Naive thymus-derived CD4-positive, alpha-beta T cell (primary cell): ENCODE data around the gene COQ4. TPM values are rescaled to one million over a fixed set of nuclear protein-coding genes. Genes with fewer than 3 reads are reported as not detected.

Experiments used
- ATAC-seq: fragments of 150-1000 bp; cut with Tn5 transposase; 2 replicates; pipeline ENCODE4 v1.10.0; 2021; ENCODE audit warnings: mild to moderate bottlenecking, moderate library complexity
- CTCF ChIA-PET: fragments of 350-600 bp; sonication (Branson Sonifier 250); formaldehyde crosslinking; loops from one replicate; lab custom pipeline; 2021; ENCODE audit warnings: antibody characterized with exemption; lab: Charles Lee
- POLR2A ChIA-PET: fragments of 350-600 bp; sonication (Branson Sonifier 250); formaldehyde crosslinking; loops from one replicate; lab custom pipeline; 2021; ENCODE audit warnings: antibody characterized with exemption, inconsistent platforms; lab: Charles Lee
- DNase-seq, 9 donors: peaks; one replicate each; pipeline versions ENCODE4 v3.0.0 to v3.0.0-alpha.2; 2020 to 2022; ENCODE audit warnings: mixed read lengths in 1 of 9
- H3K27ac ChIP-seq: one replicate; pipeline ENCODE4 v1.7.0; 2013; ENCODE audit warnings: mild to moderate bottlenecking, low read depth, low read length, moderate library complexity
- H3K27me3 ChIP-seq, 2 donors: one replicate each; pipeline ENCODE4 v1.7.0; 2013; ENCODE audit warnings: low read length in 2 of 2, mild to moderate bottlenecking in 2 of 2, moderate library complexity in 2 of 2; ENCODE audit not compliant: control insufficient read depth in 2 of 2, insufficient read depth in 2 of 2
- H3K36me3 ChIP-seq, 3 experiments: 1 replicate in 2 of 3; 2 replicates in 1 of 3; pipeline ENCODE4 v1.7.0; 2013; ENCODE audit warnings: low read length in 3 of 3, mild to moderate bottlenecking in 3 of 3, moderate library complexity in 1 of 3; ENCODE audit not compliant: insufficient read depth in 3 of 3, control insufficient read depth in 2 of 3
- H3K4me1 ChIP-seq, 2 donors: one replicate each; pipeline ENCODE4 v1.7.0; 2013; ENCODE audit warnings: low read length in 2 of 2, mild to moderate bottlenecking in 2 of 2, moderate library complexity in 1 of 2; ENCODE audit not compliant: control insufficient read depth in 2 of 2, insufficient read depth in 2 of 2
- H3K4me3 ChIP-seq: 2 replicates; pipeline ENCODE4 v1.7.0; 2013; ENCODE audit warnings: mild to moderate bottlenecking, low read length
- H3K9me3 ChIP-seq, 3 experiments: 1 replicate in 2 of 3; 2 replicates in 1 of 3; pipeline ENCODE4 v1.7.0; 2013; ENCODE audit warnings: low read length in 3 of 3; ENCODE audit not compliant: control insufficient read depth in 2 of 3
- H3K27ac Mint-ChIP-seq, 9 donors: one replicate each; pipeline ENCODE4 v1.8.0; 2020 to 2022; ENCODE audit warnings: mixed read lengths in 9 of 9, mild to moderate bottlenecking in 8 of 9, moderate library complexity in 5 of 9, inconsistent platforms in 2 of 9
- H3K27me3 Mint-ChIP-seq, 5 donors: one replicate each; pipeline ENCODE4 v1.8.0; 2021 to 2022; ENCODE audit warnings: mixed read lengths in 5 of 5, mild to moderate bottlenecking in 1 of 5
- H3K36me3 Mint-ChIP-seq, 5 donors: one replicate each; pipeline ENCODE4 v1.8.0; 2020 to 2022; ENCODE audit warnings: mixed read lengths in 5 of 5, mild to moderate bottlenecking in 3 of 5, inconsistent platforms in 1 of 5
- H3K4me1 Mint-ChIP-seq, 7 donors: one replicate each; pipeline ENCODE4 v1.8.0; 2020 to 2022; ENCODE audit warnings: mixed read lengths in 7 of 7, mild to moderate bottlenecking in 3 of 7, inconsistent platforms in 1 of 7
- H3K4me3 Mint-ChIP-seq, 10 donors: one replicate each; pipeline ENCODE4 v1.8.0; 2020 to 2022; ENCODE audit warnings: mild to moderate bottlenecking in 10 of 10, mixed read lengths in 10 of 10, moderate library complexity in 6 of 10, inconsistent platforms in 2 of 10
- H3K9me3 Mint-ChIP-seq, 11 donors: one replicate each; pipeline ENCODE4 v1.8.0; 2020 to 2022; ENCODE audit warnings: mixed read lengths in 11 of 11, mild to moderate bottlenecking in 4 of 11, inconsistent platforms in 1 of 11, moderate library complexity in 1 of 11
- intact Hi-C, 2 donors: fragments of 100-400 bp; cut with micrococcal nuclease; formaldehyde crosslinking; loops; one replicate each; pipeline ENCODE4 v1.15.1; 2023
- polyA plus RNA-seq, 2 donors: library from polyadenylated mRNA; unstranded; fragments of 300-500 nt; fragmentation: Illumina TruSeq; gene quantifications; one replicate each; pipeline ENCODE4 v1.2.3, GENCODE V29; 2021
- total RNA-seq, 6 experiments: library from RNA in 5 of 6; stranded (reverse) in 5 of 6; gene quantifications; 1 replicate in 5 of 6; 2 replicates in 1 of 6; pipeline ENCODE4 v1.2.3 and lab custom pipeline; 2021 to 2026

Gene COQ4
- total and polyA plus RNA-seq, 7 experiments from 2014 or later, result 29.6 to 47.2 (median 35.9) TPM

- Mint-ChIP-seq H3K4me3 (peak overlapping the region; percentile 86 to 99 (median 96)), H3K27ac (peak overlapping the region; percentile 94 to 99 (median 98)), H3K27me3 (no peaks in the 10 kb centered on the region), H3K36me3 (peaks cover 0 to 11% (median 9%) of the 10 kb centered on the region in 5 donors), H3K9me3 (peaks cover 0 to 2% (median 0%) of the 10 kb centered on the region in 11 donors), H3K4me1 (peaks cover 18 to 41% (median 36%) of the 10 kb centered on the region in 7 donors)
- CTCF ChIA-PET, result interaction anchor here (1.5 to 2.9 kb wide), 2 partner anchors 10 to 31 kb away, joined by 6 to 19 read pairs; no protein-coding TSS in a partner anchor
- Histone ChIP-seq H3K27ac (peak overlapping the region; percentile 94), H3K4me1 (peaks cover 17% of the 10 kb centered on the region in 2 donors), H3K4me3 (peak overlapping the region; percentile 92), H3K36me3 (peaks cover 0 to 28% (median 0%) of the 10 kb centered on the region in 3 experiments), H3K27me3 (no peaks in the 10 kb centered on the region), H3K9me3 (no peaks in the 10 kb centered on the region)
- DNase-seq, result no peak
- POLR2A ChIA-PET, result interaction anchor here (1.4 to 2.7 kb wide), 4 partner anchors 11 to 399 kb away, joined by 3 to 28 read pairs (median 5); partner anchors contain the start of genes GOLGA2, SWI5 and ZER1
- no peak for ATAC-seq
- intact Hi-C loops, result loop anchor here in 1 of 2 donors (5.0 kb wide), 1 partner anchor 130 kb away; the partner anchor contains the start of gene GLE1
Measured at GRCh38 chr9:128372188-128372641, 49.6 kb downstream of the COQ4 start.

- Mint-ChIP-seq H3K4me3 (peak overlapping the region; percentile 86 to 99 (median 96)), H3K4me1 (peaks cover 18 to 41% (median 36%) of the 10 kb centered on the region in 7 donors), H3K27me3 (no peaks in the 10 kb centered on the region), H3K9me3 (peaks cover 0 to 2% (median 0%) of the 10 kb centered on the region in 11 donors), H3K27ac (peak overlapping the region in 7 of 9 donors; percentile 80 to 98 (median 96)), H3K36me3 (peaks cover 0 to 13% (median 9%) of the 10 kb centered on the region in 5 donors)
- intact Hi-C loops, result loop anchor here in 1 of 2 donors (5.0 kb wide), 1 partner anchor 130 kb away; the partner anchor contains the start of gene GLE1
- Histone ChIP-seq H3K4me1 (peaks cover 17% of the 10 kb centered on the region in 2 donors), H3K4me3 (no peak overlapping the region), H3K27ac (no peak overlapping the region), H3K36me3 (peaks cover 0 to 30% (median 0%) of the 10 kb centered on the region in 3 experiments), H3K27me3 (no peaks in the 10 kb centered on the region), H3K9me3 (no peaks in the 10 kb centered on the region)
- ChIA-PET POLR2A (interaction anchor here (0.6 to 2.7 kb wide), 2 partner anchors 11 to 22 kb away, joined by 3 to 28 read pairs; no protein-coding TSS in a partner anchor), CTCF (interaction anchor here (0.6 to 2.9 kb wide), 3 partner anchors 9 to 68 kb away, joined by 3 to 19 read pairs (median 5); no protein-coding TSS in a partner anchor)
- DNase-seq, result no peak
- ATAC-seq, result no peak
Measured at GRCh38 chr9:128372784-128373183, 50.1 kb downstream of the COQ4 start.

DNA sequence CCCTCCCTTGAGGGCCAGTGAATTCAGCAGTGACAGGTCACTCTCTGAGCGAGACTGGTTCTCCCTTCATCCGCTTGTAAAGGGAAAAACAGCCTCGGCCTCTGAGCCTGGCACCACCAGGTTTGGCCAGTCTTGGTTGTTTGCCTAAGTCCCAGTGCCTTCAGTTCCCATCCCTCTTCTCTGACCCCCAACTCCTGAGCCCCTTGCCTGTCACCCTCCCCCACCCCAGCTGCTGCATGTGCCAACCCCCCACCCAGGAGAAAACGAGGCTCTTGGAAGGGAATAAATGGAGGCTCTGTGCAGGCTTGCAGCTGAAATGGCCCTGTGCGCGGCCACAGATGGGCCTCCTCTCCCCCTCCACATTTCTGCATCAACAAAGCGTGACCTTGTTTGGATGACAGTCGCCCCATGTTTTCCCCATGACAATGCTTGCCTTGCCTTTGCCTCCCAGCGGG is 51.6 kb downstream of the COQ4 start:
- no peak overlapping the region for H3K4me3 ChIP-seq
- POLR2A ChIA-PET, result interaction anchor here (0.6 kb wide), 1 partner anchor 183 kb away, joined by 3 read pairs; no protein-coding TSS in a partner anchor
- intact Hi-C loops, result loop anchor here in 1 of 2 donors (5.0 kb wide), 1 partner anchor 128 kb away; the partner anchor contains the start of gene GLE1
- H3K36me3 ChIP-seq, result peaks cover 0 to 43% (median 0%) of the 10 kb centered on the region in 3 experiments
- H3K4me1 Mint-ChIP-seq, result peaks cover 18 to 41% (median 36%) of the 10 kb centered on the region in 7 donors
- no peaks in the 10 kb centered on the region for H3K27me3 ChIP-seq
- no peak overlapping the region for H3K27ac ChIP-seq
- H3K4me3 Mint-ChIP-seq, result no peak overlapping the region
- H3K36me3 Mint-ChIP-seq, result peaks cover 0 to 23% (median 11%) of the 10 kb centered on the region in 5 donors
- H3K27ac Mint-ChIP-seq, result no peak overlapping the region
- no peak for ATAC-seq
- peaks cover 17% of the 10 kb centered on the region in 2 donors for H3K4me1 ChIP-seq
- CTCF ChIA-PET, result no interaction called here
- no peaks in the 10 kb centered on the region for H3K9me3 ChIP-seq
- DNase-seq, result no peak
- peaks cover 0 to 2% (median 0%) of the 10 kb centered on the region in 11 donors for H3K9me3 Mint-ChIP-seq
- H3K27me3 Mint-ChIP-seq, result no peaks in the 10 kb centered on the region

DNA sequence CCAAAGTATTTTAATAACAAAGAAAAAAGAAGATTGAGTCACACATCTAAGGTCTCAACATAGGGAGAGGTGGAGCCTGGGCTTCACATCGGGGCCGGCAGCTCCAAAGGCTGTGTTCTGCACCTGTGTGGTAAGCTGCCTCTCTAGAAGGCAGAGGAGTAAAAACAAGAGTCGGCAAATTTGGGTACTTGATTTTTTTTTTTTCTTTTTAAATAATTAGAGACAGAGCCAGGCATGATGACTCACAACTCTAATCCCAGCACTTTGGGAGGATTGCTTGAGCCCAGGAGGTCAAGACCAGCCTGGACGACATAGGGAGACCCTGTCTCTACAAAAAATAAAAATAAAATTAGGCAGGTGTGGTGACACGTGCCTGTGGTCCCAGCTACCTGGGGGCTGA is 53.2 kb downstream of the COQ4 start:
- H3K36me3 ChIP-seq, result peaks cover 0 to 53% (median 4%) of the 10 kb centered on the region in 3 experiments
- CTCF ChIA-PET, result interaction anchor here (0.6 to 1.2 kb wide), 2 partner anchors 13 to 548 kb away, joined by 3 read pairs; no protein-coding TSS in a partner anchor
- Mint-ChIP-seq H3K9me3 (peaks cover 0 to 2% (median 0%) of the 10 kb centered on the region in 11 donors), H3K27ac (no peak overlapping the region), H3K4me1 (peaks cover 13 to 34% (median 27%) of the 10 kb centered on the region in 7 donors), H3K36me3 (peaks cover 0 to 27% (median 15%) of the 10 kb centered on the region in 5 donors), H3K27me3 (no peaks in the 10 kb centered on the region), H3K4me3 (no peak overlapping the region)
- H3K9me3 ChIP-seq, result no peaks in the 10 kb centered on the region
- ATAC-seq (no peak), DNase-seq (no peak)
- peaks cover 11% of the 10 kb centered on the region in 2 donors for H3K4me1 ChIP-seq
- POLR2A ChIA-PET, result interaction anchor here (0.6 to 1.1 kb wide), 4 partner anchors 12 to 309 kb away, joined by 3 read pairs; no protein-coding TSS in a partner anchor
- no peaks in the 10 kb centered on the region for H3K27me3 ChIP-seq
- intact Hi-C loops, result no loop called here
- no peak overlapping the region for H3K4me3 ChIP-seq
- no peak overlapping the region for H3K27ac ChIP-seq

DNA sequence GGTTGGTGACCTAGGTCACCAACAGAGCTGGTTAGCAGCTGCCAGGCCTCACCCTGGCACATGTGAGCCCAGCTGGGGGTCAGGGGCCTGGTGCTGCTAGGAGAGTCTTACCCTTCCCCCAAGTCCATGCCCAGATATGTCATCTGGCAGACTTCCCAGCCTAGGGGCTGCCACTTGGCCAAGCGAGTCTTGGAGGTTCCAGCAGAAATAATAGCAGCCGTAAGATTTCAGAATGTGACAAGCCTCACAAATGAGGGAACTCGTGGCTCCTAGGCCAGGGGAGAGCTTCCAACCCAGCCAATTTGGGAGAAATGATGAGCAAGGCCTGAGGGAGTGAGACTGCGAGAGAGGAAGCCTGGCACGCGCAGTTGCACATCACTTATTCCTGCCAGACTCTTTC is 59.6 kb downstream of the COQ4 start:
- H3K27ac Mint-ChIP-seq, result no peak overlapping the region
- ChIA-PET POLR2A (no interaction called here), CTCF (no interaction called here)
- Histone ChIP-seq H3K36me3 (peaks cover 5 to 89% (median 11%) of the 10 kb centered on the region in 3 experiments), H3K4me1 (no peaks in the 10 kb centered on the region), H3K9me3 (no peaks in the 10 kb centered on the region), H3K27me3 (no peaks in the 10 kb centered on the region), H3K27ac (no peak overlapping the region), H3K4me3 (no peak overlapping the region)
- intact Hi-C loops, result no loop called here
- ATAC-seq (no peak), DNase-seq (no peak)
- no peaks in the 10 kb centered on the region for H3K27me3 Mint-ChIP-seq
- H3K36me3 Mint-ChIP-seq, result peaks cover 4 to 38% (median 6%) of the 10 kb centered on the region in 5 donors
- H3K9me3 Mint-ChIP-seq, result no peaks in the 10 kb centered on the region
- no peak overlapping the region for H3K4me3 Mint-ChIP-seq
- H3K4me1 Mint-ChIP-seq, result peaks cover 0 to 3% (median 0%) of the 10 kb centered on the region in 7 donors

- no peak overlapping the region for H3K4me3 ChIP-seq
- Mint-ChIP-seq H3K36me3 (peaks cover 4 to 42% (median 6%) of the 10 kb centered on the region in 5 donors), H3K27ac (no peak overlapping the region), H3K4me1 (peaks cover 0 to 3% (median 0%) of the 10 kb centered on the region in 7 donors), H3K9me3 (no peaks in the 10 kb centered on the region), H3K4me3 (no peak overlapping the region), H3K27me3 (no peaks in the 10 kb centered on the region)
- H3K27ac ChIP-seq, result no peak overlapping the region
- no peaks in the 10 kb centered on the region for H3K9me3 ChIP-seq
- CTCF ChIA-PET, result no interaction called here
- H3K27me3 ChIP-seq, result no peaks in the 10 kb centered on the region
- no peaks in the 10 kb centered on the region for H3K4me1 ChIP-seq
- H3K36me3 ChIP-seq, result peaks cover 7 to 92% (median 16%) of the 10 kb centered on the region in 3 experiments
- POLR2A ChIA-PET, result no interaction called here
- DNase-seq (no peak), ATAC-seq (no peak)
- intact Hi-C loops, result no loop called here
Measured at GRCh38 chr9:128383007-128383753, 60.5 kb downstream of the COQ4 start.
